Mesenchymal stem cell (in vitro differentiated cells and primary cell): ENCODE data around the gene RFX2.

Experiments
- DNase-seq: peaks from one replicate; pipeline ENCODE4 v3.0.0-alpha.2; 2013
- H2AFZ ChIP-seq: one replicate; pipeline ENCODE4 v1.6.1; 2013; ENCODE audit warnings: low read depth, mild to moderate bottlenecking, control low read depth, inconsistent platforms, low read length, moderate library complexity
- H2AK5ac ChIP-seq: 2 replicates; pipeline ENCODE4 v1.6.1; 2013; ENCODE audit warnings: low read length, moderate library complexity, mild to moderate bottlenecking, inconsistent platforms; ENCODE audit not compliant: severe bottlenecking
- H2BK120ac ChIP-seq: one replicate; pipeline ENCODE4 v1.6.1; 2013; ENCODE audit warnings: low read depth, mild to moderate bottlenecking, inconsistent platforms, low read length, moderate library complexity
- H2BK12ac ChIP-seq, 2 experiments: one replicate each; pipeline ENCODE4 v1.6.1; 2013; ENCODE audit warnings: inconsistent platforms in 2 of 2, low read length in 2 of 2, mild to moderate bottlenecking in 2 of 2, moderate library complexity in 2 of 2, control low read depth in 1 of 2
- H2BK15ac ChIP-seq: one replicate; pipeline ENCODE4 v1.6.1; 2013; ENCODE audit warnings: mild to moderate bottlenecking, low read depth, inconsistent platforms; ENCODE audit not compliant: poor library complexity, severe bottlenecking
- H2BK5ac ChIP-seq: 2 replicates; pipeline ENCODE4 v1.6.1; 2013; ENCODE audit warnings: low read depth, mild to moderate bottlenecking, low read length, control low read depth, inconsistent platforms; ENCODE audit not compliant: poor library complexity, severe bottlenecking
- H3K14ac ChIP-seq, 2 experiments: one replicate each; pipeline ENCODE4 v1.6.1; 2013; ENCODE audit warnings: inconsistent platforms in 2 of 2, low read length in 2 of 2, control low read depth in 1 of 2, mild to moderate bottlenecking in 1 of 2, moderate library complexity in 1 of 2
- H3K18ac ChIP-seq, 2 experiments: one replicate each; pipeline ENCODE4 v1.6.1; 2013; ENCODE audit warnings: inconsistent platforms in 2 of 2, low read length in 2 of 2, control low read depth in 1 of 2, low read depth in 1 of 2, mild to moderate bottlenecking in 1 of 2
- H3K23ac ChIP-seq, 2 experiments: one replicate each; pipeline ENCODE4 v1.6.1; 2013; ENCODE audit warnings: inconsistent platforms in 2 of 2, low read length in 2 of 2, mild to moderate bottlenecking in 2 of 2, moderate library complexity in 2 of 2, control low read depth in 1 of 2
- H3K27ac ChIP-seq: 2 replicates; pipeline ENCODE4 v1.5.1; 2013; ENCODE audit warnings: mild to moderate bottlenecking, moderate library complexity, low read length, control low read depth, inconsistent platforms; ENCODE audit not compliant: poor library complexity, severe bottlenecking
- H3K27me3 ChIP-seq, 2 experiments: 2 replicates each; pipeline versions ENCODE4 v1.6.1 to v1.7.0; 2013; ENCODE audit warnings: low read length in 2 of 2, mild to moderate bottlenecking in 2 of 2, moderate library complexity in 2 of 2, control low read depth in 1 of 2, inconsistent platforms in 1 of 2; ENCODE audit not compliant: control insufficient read depth in 1 of 2, insufficient read depth in 1 of 2
- H3K36me3 ChIP-seq, 2 experiments: 2 replicates each; pipeline versions ENCODE4 v1.6.1 to v1.7.0; 2013; ENCODE audit warnings: low read length in 2 of 2, control low read depth in 1 of 2, inconsistent platforms in 1 of 2, low read depth in 1 of 2, mild to moderate bottlenecking in 1 of 2; ENCODE audit not compliant: insufficient read depth in 2 of 2, control insufficient read depth in 1 of 2
- H3K4ac ChIP-seq, 2 experiments: one replicate each; pipeline ENCODE4 v1.6.1; 2013; ENCODE audit warnings: inconsistent platforms in 2 of 2, low read length in 2 of 2, mild to moderate bottlenecking in 2 of 2, moderate library complexity in 2 of 2, control low read depth in 1 of 2, low read depth in 1 of 2
- H3K4me1 ChIP-seq: 2 replicates; pipeline ENCODE4 v1.6.1; 2013; ENCODE audit warnings: low read depth, low read length, control low read depth; ENCODE audit not compliant: control insufficient read depth, insufficient read depth
- H3K4me2 ChIP-seq: 2 replicates; pipeline ENCODE4 v1.6.1; 2013; ENCODE audit warnings: low read length, mild to moderate bottlenecking, inconsistent platforms; ENCODE audit not compliant: poor library complexity, severe bottlenecking
- H3K4me3 ChIP-seq, 2 experiments: 2 replicates each; pipeline versions ENCODE4 v1.5.1 to v1.7.0; 2013; ENCODE audit warnings: low read length in 2 of 2, mild to moderate bottlenecking in 2 of 2, control low read depth in 1 of 2, low read depth in 1 of 2; ENCODE audit not compliant: insufficient read depth in 1 of 2
- H3K79me1 ChIP-seq: replicated peaks from 2 replicates; pipeline ENCODE4 v1.6.1; 2013; ENCODE audit warnings: mild to moderate bottlenecking, control low read depth, low read length, inconsistent platforms; ENCODE audit not compliant: poor library complexity, severe bottlenecking
- H3K9ac ChIP-seq: 2 replicates; pipeline ENCODE4 v1.7.0; 2013; ENCODE audit warnings: mild to moderate bottlenecking, low read length, moderate library complexity
- H3K9me3 ChIP-seq: 2 replicates; pipeline ENCODE4 v1.7.0; 2013; ENCODE audit warnings: mild to moderate bottlenecking, low read length; ENCODE audit not compliant: control insufficient read depth
- H4K8ac ChIP-seq: one replicate; pipeline ENCODE4 v1.6.1; 2013; ENCODE audit warnings: inconsistent platforms, mild to moderate bottlenecking, low read length, moderate library complexity
- H4K91ac ChIP-seq: one replicate; pipeline ENCODE4 v1.6.1; 2013; ENCODE audit warnings: mild to moderate bottlenecking, low read length, inconsistent platforms
- WGBS: methylation state at CpG from one replicate; pipeline ENCODE4 v1.1.7; 2013; ENCODE audit warnings: mixed read lengths; 5-methylcytosine and 5-hydroxymethylcytosine counted together

Gene RFX2

GRCh38 chr19:6066661-6067646, 43.3 kb downstream of the RFX2 start:
- Histone ChIP-seq H3K23ac (no peak overlapping the region), H3K9ac (peak overlapping the region; percentile 90), H3K27me3 (no peaks in the 10 kb centered on the region), H3K14ac (no peak overlapping the region), H4K8ac (no peak overlapping the region), H2BK12ac (no peak overlapping the region), H4K91ac (no peak overlapping the region), H3K4me3 (no peak overlapping the region), H2BK5ac (no peak overlapping the region), H3K79me1 (peaks cover 13% of the 10 kb centered on the region), H3K18ac (no peak overlapping the region), H2BK120ac (no peak overlapping the region), H2BK15ac (no peak overlapping the region), H3K9me3 (no peaks in the 10 kb centered on the region), H2AFZ (no peak overlapping the region), H3K4ac (no peak overlapping the region), H3K27ac (peak overlapping the region; percentile 69), H2AK5ac (peak overlapping the region; percentile 14), H3K36me3 (no peaks in the 10 kb centered on the region), H3K4me2 (peak overlapping the region; percentile 18), H3K4me1 (peaks cover 20% of the 10 kb centered on the region)
- DNase-seq: peak; percentile 99
- WGBS: 54% methylated on average over 17 of the region's 18 CpGs

GRCh38 chr19:6065685-6066374, 44.5 kb downstream of the RFX2 start:
- H3K79me1 ChIP-seq: peaks cover 15% of the 10 kb centered on the region
- H3K4ac ChIP-seq: no peak overlapping the region
- H3K9me3 ChIP-seq: no peaks in the 10 kb centered on the region
- no peak overlapping the region for H3K4me3 ChIP-seq
- no peaks in the 10 kb centered on the region for H3K36me3 ChIP-seq
- H3K4me2 ChIP-seq: no peak overlapping the region
- peak overlapping the region; percentile 19 for H4K8ac ChIP-seq
- H3K23ac ChIP-seq: no peak overlapping the region
- no peak overlapping the region for H3K14ac ChIP-seq
- no peak overlapping the region for H2BK120ac ChIP-seq
- DNase-seq: peak; percentile 89
- no peaks in the 10 kb centered on the region for H3K27me3 ChIP-seq
- H2AFZ ChIP-seq: no peak overlapping the region
- H3K27ac ChIP-seq: peak overlapping the region; percentile 41
- 22% methylated on average over 15 of the region's 16 CpGs for WGBS
- H4K91ac ChIP-seq: no peak overlapping the region
- H2BK15ac ChIP-seq: no peak overlapping the region
- H3K9ac ChIP-seq: peak overlapping the region; percentile 90
- H2BK5ac ChIP-seq: no peak overlapping the region
- H2AK5ac ChIP-seq: no peak overlapping the region
- H3K4me1 ChIP-seq: peaks cover 24% of the 10 kb centered on the region
- H3K18ac ChIP-seq: peak overlapping the region in 1 of 2 experiments; percentile 6
- no peak overlapping the region for H2BK12ac ChIP-seq

GRCh38 chr19:6064336-6065073, 45.8 kb downstream of the RFX2 start:
- H3K4me2 ChIP-seq: no peak overlapping the region
- peaks cover 25% of the 10 kb centered on the region for H3K4me1 ChIP-seq
- no peak overlapping the region for H3K23ac ChIP-seq
- H3K9ac ChIP-seq: peak overlapping the region; percentile 87
- no peak overlapping the region for H4K8ac ChIP-seq
- H2AFZ ChIP-seq: no peak overlapping the region
- H2BK5ac ChIP-seq: no peak overlapping the region
- H3K18ac ChIP-seq: no peak overlapping the region
- no peak for DNase-seq
- no peak overlapping the region for H2BK120ac ChIP-seq
- peaks cover 16% of the 10 kb centered on the region for H3K79me1 ChIP-seq
- H3K27me3 ChIP-seq: no peaks in the 10 kb centered on the region
- no peak overlapping the region for H3K4ac ChIP-seq
- H3K4me3 ChIP-seq: no peak overlapping the region
- no peak overlapping the region for H2BK15ac ChIP-seq
- H3K9me3 ChIP-seq: no peaks in the 10 kb centered on the region
- H3K14ac ChIP-seq: no peak overlapping the region
- H2BK12ac ChIP-seq: no peak overlapping the region
- H3K36me3 ChIP-seq: no peaks in the 10 kb centered on the region
- H2AK5ac ChIP-seq: no peak overlapping the region
- 91% methylated on average over 8 of the region's 8 CpGs for WGBS
- H4K91ac ChIP-seq: no peak overlapping the region
- no peak overlapping the region for H3K27ac ChIP-seq
